GM12874 (cell line): ENCODE data around the gene LY6G6F.

Experiments used
- TF ChIP-seq, protein P1 (sequence below): IDR thresholded peaks from 2 replicates; pipeline ENCODE4 v1.5.1; 2011; ENCODE audit warnings: low read depth, mild to moderate bottlenecking, control low read depth, low read length, moderate library complexity; ENCODE audit not compliant: insufficient read depth

Gene LY6G6F

DNA sequence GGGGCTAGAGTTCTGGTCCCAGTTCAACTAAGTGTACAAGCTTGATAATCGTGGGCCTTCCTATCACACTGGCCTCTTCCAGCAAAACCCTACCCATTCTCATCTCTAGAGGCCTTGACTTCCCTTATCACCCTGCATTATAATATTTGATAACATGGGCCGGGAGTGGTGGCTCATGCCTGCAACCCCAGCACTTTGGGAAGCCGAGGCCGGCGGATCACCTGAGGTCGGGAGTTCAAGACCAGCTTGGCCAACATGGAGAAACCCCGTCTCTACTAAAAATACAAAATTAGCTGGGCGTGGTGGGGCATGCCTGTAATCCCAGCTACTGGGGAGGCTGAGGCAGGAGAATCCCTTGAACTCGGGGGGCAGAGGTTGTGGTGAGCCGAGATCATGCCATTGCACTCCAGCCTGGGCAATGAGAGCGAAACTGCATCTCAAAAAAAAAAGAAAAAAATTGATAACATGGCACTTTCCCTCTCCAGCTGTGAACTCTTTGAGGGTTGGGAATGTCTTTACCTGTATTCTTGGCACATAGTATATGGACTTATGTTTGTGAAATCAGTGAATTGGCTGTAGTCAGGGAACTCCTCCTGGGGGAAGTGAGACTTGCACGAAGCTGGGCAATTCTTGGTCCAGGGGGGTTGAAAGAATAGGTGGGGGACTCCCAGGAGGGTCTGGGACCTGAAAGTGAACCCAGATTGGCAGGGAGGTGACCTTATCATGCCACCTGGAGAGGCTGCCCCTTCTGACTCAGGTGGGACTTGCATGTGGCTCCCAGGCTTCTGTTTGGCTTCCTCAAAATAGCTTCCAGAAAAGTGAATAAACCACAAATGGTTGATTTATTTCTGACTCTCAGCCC is 45.2 kb upstream of the LY6G6F start:
- TF ChIP-seq, protein P1, sequence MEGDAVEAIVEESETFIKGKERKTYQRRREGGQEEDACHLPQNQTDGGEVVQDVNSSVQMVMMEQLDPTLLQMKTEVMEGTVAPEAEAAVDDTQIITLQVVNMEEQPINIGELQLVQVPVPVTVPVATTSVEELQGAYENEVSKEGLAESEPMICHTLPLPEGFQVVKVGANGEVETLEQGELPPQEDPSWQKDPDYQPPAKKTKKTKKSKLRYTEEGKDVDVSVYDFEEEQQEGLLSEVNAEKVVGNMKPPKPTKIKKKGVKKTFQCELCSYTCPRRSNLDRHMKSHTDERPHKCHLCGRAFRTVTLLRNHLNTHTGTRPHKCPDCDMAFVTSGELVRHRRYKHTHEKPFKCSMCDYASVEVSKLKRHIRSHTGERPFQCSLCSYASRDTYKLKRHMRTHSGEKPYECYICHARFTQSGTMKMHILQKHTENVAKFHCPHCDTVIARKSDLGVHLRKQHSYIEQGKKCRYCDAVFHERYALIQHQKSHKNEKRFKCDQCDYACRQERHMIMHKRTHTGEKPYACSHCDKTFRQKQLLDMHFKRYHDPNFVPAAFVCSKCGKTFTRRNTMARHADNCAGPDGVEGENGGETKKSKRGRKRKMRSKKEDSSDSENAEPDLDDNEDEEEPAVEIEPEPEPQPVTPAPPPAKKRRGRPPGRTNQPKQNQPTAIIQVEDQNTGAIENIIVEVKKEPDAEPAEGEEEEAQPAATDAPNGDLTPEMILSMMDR = 0 out of 2 replicates have a peak, but pooled peaks have one; percentile 6

DNA sequence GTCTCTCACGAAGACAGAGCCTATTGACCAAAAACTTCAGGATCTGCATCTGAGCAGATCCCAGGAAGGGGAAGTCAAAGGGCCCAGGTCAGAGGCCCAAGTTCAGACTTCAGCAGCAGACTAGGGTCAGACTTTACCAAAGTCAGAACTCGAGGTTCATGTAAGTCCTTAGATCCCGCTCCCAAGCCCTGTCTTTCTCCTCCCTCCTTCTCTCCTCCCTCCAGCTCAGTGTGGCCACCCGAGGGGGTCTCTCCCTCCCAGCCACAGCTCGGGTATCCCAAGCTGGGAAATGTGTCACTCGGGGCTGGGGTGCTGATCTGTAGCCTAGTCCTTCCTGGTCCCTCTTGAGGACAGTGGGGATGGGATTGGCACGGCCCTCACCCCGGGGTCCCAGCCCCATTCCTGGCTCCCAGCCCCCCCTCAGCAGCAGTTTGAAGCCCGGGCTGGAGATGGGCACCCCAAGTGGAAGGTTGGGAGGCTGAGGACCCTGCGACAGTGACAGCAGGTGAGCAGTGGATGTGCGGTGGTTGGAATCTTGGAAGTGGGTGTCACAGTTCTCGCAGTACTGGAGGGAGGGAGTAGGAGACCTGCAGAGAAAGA is 44.4 kb upstream of the LY6G6F start:
- TF ChIP-seq, protein P1 = no peak

DNA sequence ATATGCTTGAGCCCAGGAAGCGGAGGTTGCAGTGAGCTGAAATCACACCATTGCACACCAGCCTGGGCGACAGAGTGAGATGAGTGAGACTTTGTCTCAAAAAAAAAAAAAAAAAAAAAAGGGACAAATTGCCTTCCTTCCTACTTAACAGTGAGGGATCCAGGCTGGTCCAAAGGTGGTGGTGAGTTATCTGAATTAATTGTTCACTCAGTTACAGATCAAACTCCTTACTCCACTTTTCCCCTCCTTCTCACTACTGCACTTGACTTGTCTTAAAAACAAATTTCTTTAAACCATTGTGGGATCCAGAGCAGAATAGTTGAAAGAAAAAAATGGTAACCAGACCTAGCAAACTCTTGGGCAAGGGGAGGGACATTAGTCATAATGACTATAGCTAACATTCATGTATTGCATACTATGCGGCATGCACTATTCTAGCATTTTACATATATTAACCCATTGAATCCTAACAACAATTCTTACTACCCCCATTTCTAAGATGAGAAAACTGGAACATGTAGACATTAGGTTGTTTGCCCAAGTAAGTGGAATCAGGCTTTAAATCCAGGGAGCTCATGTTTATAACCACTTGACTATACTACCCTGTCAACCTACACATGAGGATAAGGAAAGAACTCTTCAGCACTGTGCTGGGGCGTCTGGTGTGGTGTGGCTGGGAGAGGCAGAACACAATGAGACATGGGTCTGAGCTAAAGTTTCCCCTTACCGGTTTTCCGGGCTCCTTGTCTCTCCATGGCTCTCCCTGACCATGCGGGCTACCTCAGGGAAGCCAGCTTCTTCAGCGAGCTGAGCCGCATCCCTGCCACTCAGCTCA is 43.3 kb upstream of the LY6G6F start:
- TF ChIP-seq, protein P1 = no peak

DNA sequence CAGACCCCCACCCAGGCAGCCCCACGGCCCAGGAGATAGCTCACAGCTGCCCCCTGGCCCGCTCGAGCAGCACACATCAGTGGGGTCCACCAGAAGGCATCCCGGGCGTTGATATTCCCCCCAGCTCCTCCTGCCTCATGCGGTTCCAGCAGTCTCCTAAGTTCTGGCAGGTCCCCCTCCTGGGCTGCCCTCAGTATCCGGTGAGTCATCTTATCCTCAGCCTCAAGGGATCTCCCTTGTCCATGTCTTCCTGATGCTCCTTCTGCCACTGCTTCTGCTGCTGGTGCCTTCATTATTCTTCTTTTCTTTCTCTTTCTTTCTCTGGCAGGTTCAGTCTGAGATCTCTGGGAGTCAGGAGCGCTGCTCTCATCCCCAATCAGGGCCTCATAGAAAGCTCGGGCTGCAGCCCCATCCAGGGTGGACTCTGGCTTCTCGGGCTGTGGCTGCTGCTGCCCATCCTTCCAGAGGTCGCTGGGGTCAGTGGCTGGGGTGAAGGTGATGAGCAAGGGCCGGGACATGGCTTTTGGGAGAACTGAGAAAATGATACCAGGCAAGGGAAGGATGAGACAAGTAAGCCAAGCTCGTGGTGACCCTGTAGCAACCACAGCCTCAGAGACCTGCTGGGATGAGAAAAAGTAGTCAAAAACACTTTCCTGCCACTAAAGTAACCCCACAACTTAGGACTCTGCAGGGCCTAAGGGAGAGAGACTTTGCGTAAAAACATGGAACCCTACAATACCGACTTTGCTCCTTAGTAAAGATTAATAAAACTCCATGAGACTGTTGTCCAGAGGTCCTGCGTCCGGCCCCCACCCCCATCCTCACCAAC is 42.5 kb upstream of the LY6G6F start:
- TF ChIP-seq, protein P1 = no peak

DNA sequence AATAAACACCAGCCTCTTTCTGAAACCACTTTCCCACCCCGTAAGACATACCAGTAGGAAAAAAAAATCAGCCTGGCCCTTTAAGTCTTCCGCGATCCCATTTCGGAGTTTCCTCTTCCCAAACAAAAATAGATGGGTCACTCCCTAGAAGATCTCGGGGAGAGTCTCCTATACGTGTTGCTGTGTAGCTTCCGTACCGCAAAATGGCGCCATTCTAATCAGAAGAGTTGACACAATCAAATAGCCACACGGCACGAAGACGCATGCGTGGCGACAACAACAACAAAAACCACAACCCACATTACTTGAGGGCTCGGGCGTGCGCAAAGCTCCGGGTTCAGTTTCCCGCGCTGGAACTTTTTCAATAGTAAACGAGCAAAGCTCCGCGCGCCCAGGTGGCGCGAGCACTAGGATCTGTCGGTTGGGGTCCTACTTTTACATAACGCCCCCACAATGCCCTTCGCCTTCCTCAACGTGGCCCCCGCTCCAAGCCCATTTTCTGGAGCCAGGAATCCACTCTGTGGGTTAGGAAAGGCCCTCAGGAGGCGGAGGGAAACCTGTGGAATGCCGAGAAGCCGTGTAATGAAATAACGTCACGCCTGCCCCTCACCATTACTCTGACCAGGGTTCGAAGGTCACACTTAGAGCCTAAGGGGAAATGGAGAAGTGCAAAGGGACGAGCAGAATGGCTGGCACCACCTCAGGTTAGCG is 41.7 kb upstream of the LY6G6F start, which contains the start of gene GPANK1:
GPANK1 (minus strand) TSS at position 208 of the 711 bp plus-strand sequence. CDS start 519 bp downstream, outside the sequence.
- TF ChIP-seq, protein P1 = no peak

DNA sequence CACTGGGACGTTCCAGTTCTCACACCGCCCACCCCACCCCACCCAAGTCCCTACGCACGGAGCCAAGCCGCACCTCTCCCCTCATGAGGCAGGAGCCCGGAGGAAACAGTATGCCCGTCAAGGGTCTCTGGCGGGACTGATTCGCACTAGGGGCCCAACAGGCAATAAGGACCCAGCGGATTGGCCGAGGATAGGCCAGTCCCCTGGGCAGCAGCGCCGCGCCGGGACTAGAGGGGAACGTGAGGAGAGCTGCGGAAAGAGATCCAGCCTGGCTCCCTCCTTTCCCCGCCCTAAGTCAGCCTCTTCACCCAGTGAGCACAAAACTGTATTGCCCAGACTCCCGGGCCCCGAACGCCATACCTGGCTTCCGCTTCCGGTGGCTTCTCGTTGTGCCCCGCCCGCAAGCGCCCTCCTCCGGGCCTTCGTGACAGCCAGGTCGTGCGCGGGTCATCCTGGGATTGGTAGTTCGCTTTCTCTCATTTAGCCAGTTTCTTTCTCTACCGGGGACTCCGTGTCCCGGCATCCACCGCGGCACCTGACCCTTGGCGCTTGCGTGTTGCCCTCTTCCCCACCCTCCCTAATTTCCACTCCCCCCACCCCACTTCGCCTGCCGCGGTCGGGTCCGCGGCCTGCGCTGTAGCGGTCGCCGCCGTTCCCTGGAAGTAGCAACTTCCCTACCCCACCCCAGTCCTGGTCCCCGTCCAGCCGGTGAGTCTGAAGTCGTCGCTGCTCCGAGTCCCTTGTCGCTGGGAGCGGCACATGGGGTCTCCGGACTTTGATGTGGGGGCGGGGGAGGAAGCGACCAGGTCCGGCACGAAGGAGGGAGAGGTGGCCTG is 40.9 kb upstream of the LY6G6F start, which contains the start of gene CSNK2B:
CSNK2B (plus strand) TSS at position 580 of the 836 bp plus-strand sequence. CDS start 752 bp downstream, outside the sequence.
- TF ChIP-seq, protein P1 = no peak
